ENCODE results near the gene PTAR1.

GRCh38 chr9:69771775-69772418 is 12.1 kb upstream of the PTAR1 start:
- TF ChIP-seq POLR2A (IDR thresholded peaks at IDR 0.05; ENCODE audit: borderline replicate concordance, extremely low read depth, insufficient read depth, insufficient read length), result no peak
- TF ChIP-seq, protein P1, sequence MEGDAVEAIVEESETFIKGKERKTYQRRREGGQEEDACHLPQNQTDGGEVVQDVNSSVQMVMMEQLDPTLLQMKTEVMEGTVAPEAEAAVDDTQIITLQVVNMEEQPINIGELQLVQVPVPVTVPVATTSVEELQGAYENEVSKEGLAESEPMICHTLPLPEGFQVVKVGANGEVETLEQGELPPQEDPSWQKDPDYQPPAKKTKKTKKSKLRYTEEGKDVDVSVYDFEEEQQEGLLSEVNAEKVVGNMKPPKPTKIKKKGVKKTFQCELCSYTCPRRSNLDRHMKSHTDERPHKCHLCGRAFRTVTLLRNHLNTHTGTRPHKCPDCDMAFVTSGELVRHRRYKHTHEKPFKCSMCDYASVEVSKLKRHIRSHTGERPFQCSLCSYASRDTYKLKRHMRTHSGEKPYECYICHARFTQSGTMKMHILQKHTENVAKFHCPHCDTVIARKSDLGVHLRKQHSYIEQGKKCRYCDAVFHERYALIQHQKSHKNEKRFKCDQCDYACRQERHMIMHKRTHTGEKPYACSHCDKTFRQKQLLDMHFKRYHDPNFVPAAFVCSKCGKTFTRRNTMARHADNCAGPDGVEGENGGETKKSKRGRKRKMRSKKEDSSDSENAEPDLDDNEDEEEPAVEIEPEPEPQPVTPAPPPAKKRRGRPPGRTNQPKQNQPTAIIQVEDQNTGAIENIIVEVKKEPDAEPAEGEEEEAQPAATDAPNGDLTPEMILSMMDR (IDR thresholded peaks at IDR 0.05 in 2 of 3, conservative IDR thresholded peaks at IDR 0.05 in 1 of 3; ENCODE audit: borderline replicate concordance in 1 of 3, insufficient read depth in 1 of 3, low read depth in 2 of 3, low read length in 2 of 3), result no peak
- TF ChIP-seq JUND (IDR thresholded peaks at IDR 0.05), result no peak
- no peak for TF ChIP-seq EZH2phosphoT487 (IDR thresholded peaks at IDR 0.05; ENCODE audit: borderline replicate concordance)
- no peak for TF ChIP-seq YY1 (IDR thresholded peaks at IDR 0.05; ENCODE audit: extremely low read depth, insufficient replicate concordance, low read depth, low read length)
- TF ChIP-seq, protein P2, sequence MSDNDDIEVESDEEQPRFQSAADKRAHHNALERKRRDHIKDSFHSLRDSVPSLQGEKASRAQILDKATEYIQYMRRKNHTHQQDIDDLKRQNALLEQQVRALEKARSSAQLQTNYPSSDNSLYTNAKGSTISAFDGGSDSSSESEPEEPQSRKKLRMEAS (IDR thresholded peaks at IDR 0.05), result no peak
- TF ChIP-seq POLR2AphosphoS5 (IDR thresholded peaks at IDR 0.05; ENCODE audit: low read depth, low read length), result no peak
- no peak for TF ChIP-seq EZH2 (IDR thresholded peaks at IDR 0.05)
